ENCODE data around the gene KCNH2. TPM values are rescaled to one million over a fixed set of nuclear protein-coding genes. Genes with fewer than 3 reads are reported as not detected.

KCNH2 gene
- total and polyA plus RNA-seq, 2 experiments from 2014 or later: 8.4 to 9.1 TPM

DNA sequence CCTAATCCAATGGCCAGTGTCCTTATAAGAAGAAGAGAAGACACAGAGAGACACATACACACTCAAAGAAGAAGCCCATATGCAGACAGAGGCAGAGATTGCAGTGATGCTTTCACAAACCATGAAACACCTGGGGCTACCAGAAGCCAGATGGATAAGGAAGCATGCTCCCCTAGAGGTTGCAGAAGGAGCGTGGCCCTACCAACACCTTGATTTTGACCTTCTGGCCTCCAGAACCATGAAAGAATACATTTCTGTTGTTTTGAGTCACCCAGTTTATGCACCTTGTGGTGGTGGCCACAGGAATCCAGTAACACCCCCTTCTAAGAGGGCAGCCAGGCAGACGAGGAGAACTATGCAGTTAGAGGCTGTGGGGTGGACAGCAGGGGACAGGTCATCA lies 82.3 kb downstream of the KCNH2 start:
- DNase-seq (ENCODE audit: low spot score): no peak
- H3K4me1 ChIP-seq (ENCODE audit: insufficient read depth): peaks cover 4% of the 10 kb centered on the region
- H3K9me2 ChIP-seq (replicated peaks; ENCODE audit: insufficient read depth): no peaks in the 10 kb centered on the region
- no peak overlapping the region for H2AFZ ChIP-seq
- no peak overlapping the region for H3K4me2 ChIP-seq
- WGBS (ENCODE audit: low lambda C conversion rate, missing lambda C conversion rate): 64% methylated on average over 2 of the region's 2 CpGs
- TF ChIP-seq, protein P1, sequence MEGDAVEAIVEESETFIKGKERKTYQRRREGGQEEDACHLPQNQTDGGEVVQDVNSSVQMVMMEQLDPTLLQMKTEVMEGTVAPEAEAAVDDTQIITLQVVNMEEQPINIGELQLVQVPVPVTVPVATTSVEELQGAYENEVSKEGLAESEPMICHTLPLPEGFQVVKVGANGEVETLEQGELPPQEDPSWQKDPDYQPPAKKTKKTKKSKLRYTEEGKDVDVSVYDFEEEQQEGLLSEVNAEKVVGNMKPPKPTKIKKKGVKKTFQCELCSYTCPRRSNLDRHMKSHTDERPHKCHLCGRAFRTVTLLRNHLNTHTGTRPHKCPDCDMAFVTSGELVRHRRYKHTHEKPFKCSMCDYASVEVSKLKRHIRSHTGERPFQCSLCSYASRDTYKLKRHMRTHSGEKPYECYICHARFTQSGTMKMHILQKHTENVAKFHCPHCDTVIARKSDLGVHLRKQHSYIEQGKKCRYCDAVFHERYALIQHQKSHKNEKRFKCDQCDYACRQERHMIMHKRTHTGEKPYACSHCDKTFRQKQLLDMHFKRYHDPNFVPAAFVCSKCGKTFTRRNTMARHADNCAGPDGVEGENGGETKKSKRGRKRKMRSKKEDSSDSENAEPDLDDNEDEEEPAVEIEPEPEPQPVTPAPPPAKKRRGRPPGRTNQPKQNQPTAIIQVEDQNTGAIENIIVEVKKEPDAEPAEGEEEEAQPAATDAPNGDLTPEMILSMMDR (IDR thresholded peaks at IDR 0.05; ENCODE audit: poor library complexity): no peak
- TF ChIP-seq EZH2phosphoT487 (IDR thresholded peaks at IDR 0.05; ENCODE audit: low read depth, severe bottlenecking, unreplicated experiment): no peak
- TF ChIP-seq EZH2 (IDR thresholded peaks at IDR 0.05; ENCODE audit: borderline replicate concordance): no peak
- H3K27me3 ChIP-seq: peaks cover 21% of the 10 kb centered on the region
- no peaks in the 10 kb centered on the region for H3K36me3 ChIP-seq (replicated peaks; ENCODE audit: insufficient read depth, low read depth)
- H3K79me2 ChIP-seq: no peaks in the 10 kb centered on the region
- no peak overlapping the region for H3K27ac ChIP-seq
- no peaks in the 10 kb centered on the region for H4K20me1 ChIP-seq (ENCODE audit: insufficient read depth, poor library complexity, severe bottlenecking)
- H3K9me3 ChIP-seq (ENCODE audit: low read depth): no peaks in the 10 kb centered on the region
- no peak overlapping the region for H3K4me3 ChIP-seq

Other genes starting within 250 kb of the KCNH2 start
- gene GIMAP5, start 240.9 kb downstream of the KCNH2 start, total RNA-seq: 0.40 and 1.2 TPM in 2 replicates
- 0.79 TPM in 1 of 2 replicates, not detected in the other for gene GIMAP5, start 240.9 kb downstream of the KCNH2 start, polyA plus RNA-seq
- gene TMEM176B, start 178.0 kb downstream of the KCNH2 start, total RNA-seq: 200 and 263 TPM in 2 replicates
- 175 and 204 TPM in 2 replicates for gene TMEM176B, start 178.0 kb downstream of the KCNH2 start, polyA plus RNA-seq
- 202 and 224 TPM in 2 replicates for gene TMEM176A, start 177.6 kb downstream of the KCNH2 start, total RNA-seq
- 242 and 343 TPM in 2 replicates for gene TMEM176A, start 177.6 kb downstream of the KCNH2 start, polyA plus RNA-seq
- gene AOC1, start 125.8 kb downstream of the KCNH2 start, total RNA-seq: 4.7 and 9.1 TPM in 2 replicates
- gene AOC1, start 125.8 kb downstream of the KCNH2 start, polyA plus RNA-seq: 5.9 and 6.6 TPM in 2 replicates
- 8.1 and 9.8 TPM in 2 replicates for gene NOS3, start 12.7 kb upstream of the KCNH2 start, total RNA-seq
- gene NOS3, start 12.7 kb upstream of the KCNH2 start, polyA plus RNA-seq: 15.3 and 17.4 TPM in 2 replicates
- 0.64 and 0.80 TPM in 2 replicates for gene ATG9B, start 46.2 kb upstream of the KCNH2 start, total RNA-seq
- 2.4 and 13.2 TPM in 2 replicates for gene ATG9B, start 46.2 kb upstream of the KCNH2 start, polyA plus RNA-seq
- gene ABCB8, start 50.1 kb upstream of the KCNH2 start, total RNA-seq: 22.6 and 24.4 TPM in 2 replicates
- gene ABCB8, start 50.1 kb upstream of the KCNH2 start, polyA plus RNA-seq: 32.6 and 41.2 TPM in 2 replicates
- gene ASIC3, start 70.2 kb upstream of the KCNH2 start, total RNA-seq: 2.9 and 4.5 TPM in 2 replicates
- gene ASIC3, start 70.2 kb upstream of the KCNH2 start, polyA plus RNA-seq: 2.1 and 7.0 TPM in 2 replicates
- gene CDK5, start 79.6 kb upstream of the KCNH2 start, total RNA-seq: 15.2 and 17.4 TPM in 2 replicates
- 29.4 and 39.4 TPM in 2 replicates for gene CDK5, start 79.6 kb upstream of the KCNH2 start, polyA plus RNA-seq
- 153 and 188 TPM in 2 replicates for gene SLC4A2, start 81.3 kb upstream of the KCNH2 start, total RNA-seq
- 167 and 175 TPM in 2 replicates for gene SLC4A2, start 81.3 kb upstream of the KCNH2 start, polyA plus RNA-seq
- 105 and 107 TPM in 2 replicates for gene FASTK, start 102.5 kb upstream of the KCNH2 start, total RNA-seq
- gene FASTK, start 102.5 kb upstream of the KCNH2 start, polyA plus RNA-seq: 193 and 202 TPM in 2 replicates
- 40.5 and 45.0 TPM in 2 replicates for gene TMUB1, start 105.2 kb upstream of the KCNH2 start, total RNA-seq
- 83.1 and 91.9 TPM in 2 replicates for gene TMUB1, start 105.2 kb upstream of the KCNH2 start, polyA plus RNA-seq
- 23.7 and 44.0 TPM in 2 replicates for gene AGAP3, start 108.2 kb upstream of the KCNH2 start, total RNA-seq
- 56.7 and 63.5 TPM in 2 replicates for gene AGAP3, start 108.2 kb upstream of the KCNH2 start, polyA plus RNA-seq
- gene GBX1, start 189.4 kb upstream of the KCNH2 start, total RNA-seq: not detected in 2 replicates
- not detected in 2 replicates for gene GBX1, start 189.4 kb upstream of the KCNH2 start, polyA plus RNA-seq
- not detected in 2 replicates for gene ASB10, start 208.9 kb upstream of the KCNH2 start, total RNA-seq
- not detected in 2 replicates for gene ASB10, start 208.9 kb upstream of the KCNH2 start, polyA plus RNA-seq
- gene H2BK1, start 232.2 kb upstream of the KCNH2 start, total RNA-seq: not detected in 2 replicates
- not detected in 2 replicates for gene H2BK1, start 232.2 kb upstream of the KCNH2 start, polyA plus RNA-seq
- 35.3 and 35.8 TPM in 2 replicates for gene ABCF2, start 248.9 kb upstream of the KCNH2 start, total RNA-seq
- gene ABCF2, start 248.9 kb upstream of the KCNH2 start, polyA plus RNA-seq: 25.6 and 32.9 TPM in 2 replicates

Data from hepatocyte (in vitro differentiated cells).